Erythroblast (primary cell): ENCODE results near the gene ITPK1.

ENCODE experiments used
- DNase-seq, 2 experiments: peaks; one replicate each; lab custom pipeline; 2025; lab: John Stamatoyannopoulos, UW
- GATA1 ChIP-seq: IDR thresholded peaks from 2 replicates; pipeline ENCODE4 v1.6.1; 2011; ENCODE audit warnings: low read depth, mild to moderate bottlenecking, control low read depth, low read length, moderate library complexity
- POLR2A ChIP-seq: IDR thresholded peaks from 2 replicates; pipeline ENCODE4 v1.6.1; 2011; ENCODE audit warnings: mild to moderate bottlenecking, low read length

ITPK1 gene

GRCh38 chr14:92943855-92944570 is 171.7 kb downstream of the ITPK1 start:
- TF ChIP-seq GATA1 (no peak), POLR2A (no peak)
- no peak for DNase-seq

GRCh38 chr14:92942976-92943710 is 172.6 kb downstream of the ITPK1 start:
- no peak for DNase-seq
- TF ChIP-seq POLR2A (no peak), GATA1 (no peak)

- TF ChIP-seq POLR2A (no peak), GATA1 (no peak)
- DNase-seq = no peak
Measured at GRCh38 chr14:92942576-92942975, 173.1 kb downstream of the ITPK1 start.

GRCh38 chr14:92942136-92942535 is 173.6 kb downstream of the ITPK1 start:
- DNase-seq = no peak
- no peak for TF ChIP-seq GATA1
- TF ChIP-seq POLR2A = no peak

- no peak for DNase-seq
- no peak for TF ChIP-seq POLR2A
- no peak for TF ChIP-seq GATA1
Measured at GRCh38 chr14:92941531-92941930, 174.2 kb downstream of the ITPK1 start.

- DNase-seq = no peak
- no peak for TF ChIP-seq POLR2A
- no peak for TF ChIP-seq GATA1
Measured at GRCh38 chr14:92940543-92940942, 175.2 kb downstream of the ITPK1 start.

GRCh38 chr14:92939699-92940098 is 176.0 kb downstream of the ITPK1 start:
- no peak for DNase-seq
- TF ChIP-seq GATA1 (no peak), POLR2A (no peak)

GRCh38 chr14:92938890-92939671 is 176.6 kb downstream of the ITPK1 start:
- no peak for DNase-seq
- no peak for TF ChIP-seq POLR2A
- no peak for TF ChIP-seq GATA1

- TF ChIP-seq POLR2A = no peak
- no peak for TF ChIP-seq GATA1
Measured at GRCh38 chr14:92938235-92938875, 177.4 kb downstream of the ITPK1 start.

GRCh38 chr14:92937051-92937937 is 178.4 kb downstream of the ITPK1 start:
- TF ChIP-seq POLR2A = no peak
- no peak for TF ChIP-seq GATA1
- no peak for DNase-seq

More at GRCh38 chr14:92938235-92938875, 177.4 kb downstream of the ITPK1 start:
- no peak for DNase-seq

GRCh38 chr14:92936085-92936484 is 179.6 kb downstream of the ITPK1 start:
- DNase-seq = no peak
- TF ChIP-seq POLR2A (no peak), GATA1 (no peak)

GRCh38 chr14:92935446-92935845 is 180.3 kb downstream of the ITPK1 start:
- TF ChIP-seq GATA1 = no peak
- no peak for TF ChIP-seq POLR2A
- DNase-seq = no peak
